GM18861 (cell line): ENCODE results near the gene SGK1.

ENCODE experiments used
- ATAC-seq: cut with Tn5 transposase; IDR thresholded peaks from one replicate; pipeline ENCODE4 v1.9.1; 2021; ENCODE audit not compliant: unreplicated experiment

SGK1 gene

DNA sequence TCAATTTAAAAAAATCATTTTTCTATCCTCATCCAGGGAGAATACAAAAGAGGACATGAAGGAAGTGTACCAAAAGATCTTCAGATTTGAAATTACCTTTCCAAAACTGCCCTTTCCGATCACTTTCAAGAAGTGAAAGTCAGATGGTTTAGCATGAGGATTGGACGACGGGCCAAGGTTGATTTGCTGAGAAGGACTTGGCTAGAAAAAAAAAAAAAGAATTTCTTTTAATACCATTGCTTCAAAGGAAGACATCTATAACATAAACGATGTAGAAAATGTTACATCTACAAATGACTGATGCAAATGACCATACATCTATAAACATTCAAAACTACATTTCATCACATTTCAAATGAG lies 144.6 kb downstream of the SGK1 start:
- no peak for ATAC-seq

DNA sequence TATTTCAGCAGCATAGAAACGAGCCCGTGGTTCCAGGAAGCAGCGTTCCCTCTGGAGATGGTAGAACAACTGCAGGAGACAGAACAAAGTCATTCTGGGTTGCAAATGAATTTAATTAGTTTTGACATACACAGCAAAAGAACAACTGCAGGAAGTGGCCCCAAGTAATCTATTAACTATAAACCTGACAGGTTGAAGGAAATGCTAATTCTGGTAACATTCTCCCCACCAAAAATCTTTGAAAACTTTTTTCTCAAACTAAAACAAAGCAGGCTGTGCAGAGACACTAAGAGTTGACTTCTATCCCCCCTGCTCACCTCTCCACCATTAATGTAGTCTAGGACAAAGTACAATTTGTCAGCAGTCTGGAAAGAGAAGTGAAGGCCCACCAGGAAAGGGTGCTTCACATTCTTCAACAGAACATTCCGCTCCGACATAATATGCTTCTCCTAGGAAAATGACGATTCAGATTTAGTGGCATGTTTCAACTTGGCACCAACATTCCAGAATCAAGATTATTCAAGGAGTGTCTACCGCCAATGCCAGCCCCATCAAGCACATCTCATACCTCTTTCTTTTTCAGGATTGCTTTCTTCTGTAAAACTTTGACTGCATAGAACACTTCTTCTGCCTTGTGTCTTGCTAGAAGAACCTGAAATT lies 145.1 kb downstream of the SGK1 start:
- no peak for ATAC-seq

DNA sequence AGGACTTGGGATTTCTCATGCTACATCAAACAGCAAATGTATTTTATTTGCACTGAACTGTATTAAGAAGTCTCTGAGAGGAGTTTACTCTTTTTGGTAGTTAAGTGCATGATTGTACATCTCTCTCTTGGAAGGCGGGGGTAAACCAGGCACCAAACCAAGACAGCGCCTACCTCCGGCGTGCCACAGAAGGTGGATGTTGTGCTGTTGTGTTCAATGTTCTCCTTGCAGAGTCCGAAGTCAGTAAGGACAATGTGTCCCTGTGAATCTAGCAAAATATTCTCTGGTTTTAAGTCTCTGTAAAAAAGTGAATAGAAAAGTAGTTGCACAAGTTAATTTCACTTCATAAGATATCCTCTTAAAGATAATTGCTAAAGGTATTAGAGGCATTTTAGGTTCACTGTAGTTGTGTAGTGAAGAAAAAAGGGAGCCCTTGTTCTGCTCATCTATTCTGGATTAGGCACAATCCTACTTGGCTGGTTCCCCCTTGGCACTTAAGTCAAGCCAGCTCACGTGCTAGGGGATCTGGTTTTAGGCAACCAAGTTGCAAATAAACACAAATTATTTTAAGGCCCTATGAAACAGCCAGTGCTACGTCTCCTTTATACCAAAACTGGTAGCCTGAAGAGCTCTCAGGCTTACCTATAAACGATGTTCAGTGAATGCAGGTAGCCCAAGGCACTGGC lies 145.7 kb downstream of the SGK1 start:
- ATAC-seq = no peak

DNA sequence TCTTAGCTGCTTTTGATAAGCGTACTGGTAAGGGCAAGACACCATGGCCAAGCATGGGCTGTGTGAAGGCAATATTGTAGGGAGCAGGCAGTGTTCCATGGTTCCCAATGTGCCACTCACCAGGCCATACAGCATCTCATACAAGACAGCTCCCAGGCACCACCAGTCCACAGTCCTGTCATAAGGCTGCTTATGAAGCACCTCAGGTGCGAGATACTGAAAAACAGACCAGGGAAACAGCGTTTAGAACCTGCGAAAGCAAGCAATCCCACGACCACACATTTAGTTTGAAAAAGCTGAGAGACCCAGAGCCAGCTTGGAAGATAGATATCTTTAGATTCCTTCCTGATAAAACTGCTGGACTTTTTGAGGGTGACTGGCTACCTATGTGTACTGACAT lies 146.4 kb downstream of the SGK1 start:
- no peak for ATAC-seq

- no peak for ATAC-seq
Measured at GRCh38 chr6:134170844-134171243, 147.1 kb downstream of the SGK1 start.

- no peak for ATAC-seq
Measured at GRCh38 chr6:134169871-134170486, 147.9 kb downstream of the SGK1 start.

- no peak for ATAC-seq
Measured at GRCh38 chr6:134168590-134169208, 149.2 kb downstream of the SGK1 start.

DNA sequence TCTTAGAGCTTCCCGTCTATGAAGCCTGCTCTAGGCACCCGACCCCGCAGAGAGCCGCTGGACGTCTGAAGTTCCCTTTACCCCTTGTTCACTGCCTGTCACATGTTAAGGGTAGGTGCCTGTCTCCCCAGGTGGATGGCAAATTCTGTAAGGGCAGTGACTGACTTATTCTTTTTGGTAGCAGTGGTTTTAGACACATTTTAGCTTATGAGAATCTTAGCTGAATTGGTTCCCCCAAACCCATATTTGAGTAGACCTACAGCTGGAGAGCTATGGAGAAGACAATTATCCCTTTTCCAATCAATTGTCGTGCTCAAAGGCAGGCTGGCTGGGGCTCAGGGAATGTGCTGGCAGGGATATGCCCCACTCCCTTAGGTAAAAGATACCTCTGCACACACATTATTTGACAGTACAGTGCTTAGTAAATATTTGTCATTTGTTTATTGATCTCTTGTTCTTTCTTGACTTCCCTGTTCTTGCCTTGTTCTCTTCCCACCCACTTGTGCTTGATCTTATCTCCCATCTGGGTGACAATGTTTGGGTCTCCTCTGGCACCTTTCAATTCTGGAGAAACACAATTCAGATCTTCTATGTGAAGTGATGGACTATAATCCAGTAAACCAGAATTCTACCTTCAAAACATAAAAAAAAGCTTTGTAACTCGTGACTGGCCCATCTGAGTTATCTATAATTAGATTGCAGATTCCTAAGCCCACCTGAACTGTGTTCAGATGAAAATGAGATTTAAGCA lies 151.2 kb downstream of the SGK1 start:
- ATAC-seq = no peak

GRCh38 chr6:134165561-134166201 lies 152.2 kb downstream of the SGK1 start:
- no peak for ATAC-seq

DNA sequence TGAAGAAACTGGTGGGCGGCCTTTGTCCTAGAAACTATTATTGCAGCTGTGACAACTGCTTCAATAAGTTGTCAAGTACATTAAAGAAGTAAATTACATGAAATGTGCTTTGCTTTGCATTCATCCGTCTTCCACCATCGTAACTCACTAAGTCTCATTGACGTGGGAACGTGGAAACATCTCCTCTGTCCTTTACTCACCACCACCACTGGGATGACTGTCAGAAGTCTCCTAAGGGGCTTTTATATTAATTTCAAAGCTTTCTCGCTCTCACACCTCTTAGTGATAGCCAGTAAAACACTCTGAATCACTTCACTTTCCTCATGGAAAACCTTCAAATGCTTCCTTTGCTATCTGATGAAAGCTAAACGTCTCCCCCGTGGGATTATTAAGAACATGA lies 153.6 kb downstream of the SGK1 start:
- no peak for ATAC-seq

DNA sequence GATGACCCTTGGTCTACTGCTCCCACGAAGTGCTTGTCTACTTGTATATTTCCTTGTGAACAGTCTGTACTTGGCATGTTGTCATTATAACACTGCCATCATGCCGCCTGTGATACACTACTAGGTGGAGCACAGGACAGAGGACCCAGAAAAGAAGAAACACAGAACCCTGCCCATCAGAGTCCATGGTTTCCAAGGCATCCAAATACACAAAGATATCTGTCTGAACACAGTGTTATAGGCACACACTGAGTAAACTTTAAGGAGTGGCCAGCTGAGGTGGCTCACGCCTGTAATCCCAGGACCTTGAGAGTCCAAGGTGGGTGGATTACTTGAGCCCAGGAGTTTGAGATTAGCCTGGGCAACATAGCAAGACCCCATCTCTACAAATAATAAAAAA lies 155.0 kb downstream of the SGK1 start:
- ATAC-seq = no peak

DNA sequence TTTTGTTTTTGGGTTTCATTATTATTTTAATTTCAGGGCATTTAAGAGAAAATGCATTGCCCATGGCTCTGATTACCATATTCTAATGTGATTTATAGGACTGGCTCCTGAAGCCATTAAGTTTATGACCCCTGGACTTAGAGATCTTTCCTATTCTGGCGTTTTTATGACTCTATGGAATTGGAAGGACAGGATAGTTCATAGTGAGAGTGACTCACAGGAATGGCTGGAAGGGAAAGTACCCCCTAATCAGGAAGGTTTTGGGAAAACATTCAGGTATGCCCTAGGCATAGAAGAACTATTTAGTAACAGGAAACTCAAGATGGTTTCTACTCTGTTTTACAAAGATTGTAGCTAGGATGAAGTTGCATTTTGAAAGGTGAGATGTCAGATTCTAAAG lies 156.9 kb downstream of the SGK1 start:
- no peak for ATAC-seq

DNA sequence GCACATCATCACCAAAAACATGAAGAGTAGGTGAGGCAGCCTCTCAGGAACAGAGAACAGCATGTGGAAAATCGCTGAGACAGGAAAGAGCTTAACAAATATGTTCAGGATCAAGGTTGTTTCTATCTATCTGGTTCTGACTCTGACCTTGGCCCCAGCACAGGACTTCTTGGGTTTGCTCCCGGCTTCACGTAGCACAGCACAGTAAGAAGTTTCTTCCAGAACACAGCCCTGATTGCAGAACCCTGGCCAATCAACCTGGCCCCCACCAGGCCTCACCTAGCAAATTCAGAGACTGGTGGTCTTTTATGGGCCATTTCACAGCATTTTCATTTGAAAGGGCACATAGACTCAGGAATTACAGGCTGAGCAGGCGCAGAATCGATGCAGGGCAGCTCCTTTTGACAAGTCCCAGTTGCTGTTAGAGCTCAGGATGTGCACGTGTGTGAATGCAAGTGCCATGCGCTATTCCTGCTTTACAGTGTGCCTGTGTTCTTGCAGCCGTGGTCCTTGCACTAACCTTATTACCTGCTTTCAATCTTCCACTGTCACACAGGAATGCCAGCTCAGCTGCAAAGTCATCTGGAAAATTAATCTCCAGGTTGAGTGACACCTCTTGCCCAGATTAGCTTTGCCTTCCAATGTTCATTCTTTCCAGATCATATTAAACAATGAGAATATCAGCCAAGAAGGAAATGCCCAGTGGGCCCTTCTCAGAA lies 165.0 kb downstream of the SGK1 start:
- no peak for ATAC-seq

DNA sequence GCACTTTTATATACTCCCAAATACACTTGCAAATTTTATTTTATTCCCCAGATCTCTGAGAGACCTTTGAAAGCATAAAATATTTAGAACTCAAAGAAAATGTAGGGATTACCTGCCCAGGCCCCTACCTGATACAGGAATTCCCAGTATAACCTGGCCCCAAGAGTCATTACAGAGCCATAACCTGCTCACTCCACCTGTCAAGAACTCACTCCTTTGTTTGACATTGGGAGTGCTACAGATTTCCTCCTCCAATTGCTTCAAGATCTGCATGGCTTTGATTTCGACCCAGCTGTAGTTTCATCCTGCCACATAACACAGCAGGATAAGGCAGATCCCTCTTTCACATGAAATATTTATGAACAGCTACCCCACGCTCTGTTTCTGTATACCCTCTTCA lies 169.3 kb downstream of the SGK1 start:
- ATAC-seq = no peak

DNA sequence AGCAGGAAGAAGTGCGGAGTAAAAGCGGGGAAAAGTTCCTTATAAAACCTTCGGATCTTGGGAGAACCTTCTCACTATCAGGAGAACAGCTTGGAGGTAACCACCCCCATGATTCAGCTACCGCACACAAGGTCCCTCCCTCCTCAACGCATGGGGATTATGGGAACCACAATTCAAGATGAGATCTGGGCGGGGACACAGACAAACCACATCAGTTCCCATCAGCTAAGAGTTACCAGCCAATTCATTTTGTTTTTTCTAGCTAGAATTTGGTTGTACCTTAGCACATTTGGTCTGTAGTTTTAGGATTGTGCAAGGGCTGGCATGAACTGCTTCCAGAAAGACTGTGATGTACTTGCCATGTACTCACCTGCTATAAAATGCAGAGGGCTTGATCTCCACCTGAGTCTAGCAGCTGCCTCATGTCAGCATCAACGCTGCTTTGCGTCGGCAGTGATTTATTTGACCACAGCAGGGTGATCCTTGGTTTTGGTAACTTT lies 170.8 kb downstream of the SGK1 start:
- ATAC-seq = no peak

DNA sequence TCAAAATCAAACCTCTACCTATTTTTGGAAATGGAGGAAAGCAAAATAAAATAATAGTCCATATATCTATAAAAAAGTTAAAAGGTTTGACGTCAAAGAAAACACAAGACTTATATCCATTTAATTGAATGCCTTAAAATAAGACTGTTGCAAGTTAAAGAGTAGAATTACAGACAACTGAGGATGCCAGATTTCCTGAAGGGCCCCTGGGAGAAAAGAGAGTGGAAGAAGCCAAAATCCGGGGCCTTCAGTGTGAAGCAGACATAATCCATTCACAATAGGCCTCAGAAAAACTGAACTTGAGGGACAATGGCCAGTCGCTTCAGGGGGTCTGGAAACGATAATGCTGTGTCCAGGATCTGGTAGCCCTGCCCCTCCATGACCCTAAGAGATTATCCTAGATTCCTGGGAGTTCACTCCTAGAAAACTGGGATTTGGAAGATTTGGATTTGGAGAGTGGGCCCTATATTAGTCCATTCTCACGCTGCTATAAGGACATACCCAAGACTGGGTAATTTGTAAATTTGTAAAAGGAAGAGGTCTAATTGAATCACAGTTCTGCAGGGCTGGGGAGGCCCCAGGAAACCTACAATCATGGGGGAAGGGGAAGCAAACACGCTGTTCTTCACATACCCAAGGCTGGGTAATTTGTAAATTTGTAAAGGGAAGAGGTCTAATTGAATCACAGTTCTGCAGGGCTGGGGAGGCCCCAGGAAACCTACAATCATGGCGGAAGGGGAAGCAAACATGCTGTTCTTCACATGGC lies 171.5 kb downstream of the SGK1 start:
- no peak for ATAC-seq

- ATAC-seq = no peak
Measured at GRCh38 chr6:134145786-134146185, 172.1 kb downstream of the SGK1 start.

DNA sequence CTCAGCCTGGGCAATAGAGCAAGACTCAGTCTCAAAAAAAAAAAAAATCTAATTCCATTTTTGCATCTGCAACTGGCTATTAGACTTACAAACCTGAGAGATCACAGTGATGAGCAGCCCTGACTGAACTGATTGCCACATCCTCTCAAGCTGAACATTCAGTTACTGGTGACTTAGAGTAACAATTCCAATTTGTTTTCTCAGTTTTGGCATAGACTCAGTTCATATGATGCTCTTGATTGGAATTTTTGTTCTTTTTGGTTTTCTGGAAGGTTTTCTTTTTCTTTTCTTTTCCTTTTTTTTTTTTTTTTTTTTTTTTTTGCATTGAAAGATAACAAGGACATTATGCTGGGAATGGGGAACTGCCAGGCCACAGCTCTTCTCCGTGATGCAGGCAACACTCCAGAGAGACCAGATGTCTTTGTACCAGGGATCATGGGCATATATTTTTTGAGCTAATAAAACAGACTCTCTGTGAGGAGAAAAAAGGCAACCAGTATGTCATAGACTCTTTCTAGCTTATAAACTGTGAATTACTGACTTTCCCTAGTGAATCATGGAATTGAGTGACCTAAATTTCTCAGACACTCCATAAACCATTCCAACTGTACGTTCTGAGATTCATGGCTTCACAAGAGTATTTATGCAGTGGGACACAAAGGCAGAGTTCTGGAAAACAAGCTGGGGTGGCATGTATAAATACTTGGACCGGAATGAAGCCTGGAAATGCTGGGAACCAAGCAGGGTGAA lies 179.5 kb downstream of the SGK1 start:
- ATAC-seq = no peak

DNA sequence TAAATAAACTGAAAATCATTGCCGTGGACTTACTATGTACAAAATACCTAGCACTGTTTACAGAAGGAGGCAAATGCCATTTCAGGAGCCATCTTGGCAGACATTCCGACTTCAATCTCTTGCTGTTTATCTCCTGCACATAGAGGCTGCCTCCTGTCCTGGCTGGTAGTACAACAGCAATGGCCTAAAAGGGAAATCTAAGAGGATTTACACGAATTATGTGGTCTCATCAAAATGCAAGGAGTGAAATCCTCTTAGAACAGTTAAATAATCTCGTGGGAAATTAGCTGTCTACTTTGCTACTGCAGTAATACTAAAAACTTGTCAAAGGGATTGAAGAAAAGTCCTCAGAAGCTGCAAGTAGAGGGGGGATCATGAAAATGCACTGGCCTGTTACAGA lies 183.3 kb downstream of the SGK1 start:
- no peak for ATAC-seq
